K562 (cell line): ENCODE data around the gene CNKSR1. TPM values are rescaled to one million over a fixed set of nuclear protein-coding genes. Genes with fewer than 3 reads are reported as not detected.

ENCODE experiments used
- AFF4 ChIP-seq: sonication (generic); formaldehyde crosslinking; IDR thresholded peaks from 2 replicates; pipeline ENCODE4 v1.8.0; 2023; ENCODE audit warnings: mild to moderate bottlenecking, missing genetic modification reagents
- ARID4B ChIP-seq: sonication (generic); formaldehyde crosslinking; IDR thresholded peaks from 2 replicates; pipeline ENCODE4 v1.8.0; 2022; ENCODE audit warnings: mild to moderate bottlenecking, missing genetic modification reagents
- CREB1 ChIP-seq, 2 experiments: sonication (generic) in 1 of 2; formaldehyde crosslinking in 1 of 2; IDR thresholded peaks; 2 replicates each; pipeline versions ENCODE4 v1.6.1 to v1.8.0; 2012 to 2022; ENCODE audit warnings: inconsistent platforms in 1 of 2, mild to moderate bottlenecking in 1 of 2, missing genetic modification reagents in 1 of 2, moderate library complexity in 1 of 2
- ELK1 ChIP-seq: sonication (generic); formaldehyde crosslinking; IDR thresholded peaks from 2 replicates; pipeline ENCODE4 v1.8.1; 2022; ENCODE audit warnings: missing genetic modification reagents
- GATAD2A ChIP-seq: fragments of 450-650 bp; IDR thresholded peaks from 2 replicates; pipeline ENCODE4 v1.6.1; 2017
- JUN ChIP-seq, 2 experiments: sonication (generic) in 1 of 2; formaldehyde crosslinking in 1 of 2; IDR thresholded peaks; 2 replicates each; pipeline versions ENCODE4 v1.6.1 to v1.8.0; 2012 to 2022; ENCODE audit warnings: borderline replicate concordance in 2 of 2, mild to moderate bottlenecking in 2 of 2, improper control_type of control experiment in 1 of 2, low read depth in 1 of 2, low read length in 1 of 2, missing genetic modification reagents in 1 of 2
- MEF2A ChIP-seq: IDR thresholded peaks from 2 replicates; pipeline ENCODE4 v1.6.1; 2011; ENCODE audit warnings: low read depth, mild to moderate bottlenecking, low read length, moderate library complexity; ENCODE audit not compliant: control insufficient read depth
- PTRF ChIP-seq: fragments of 450-650 bp; IDR thresholded peaks from 2 replicates; pipeline ENCODE4 v1.6.1; 2016; ENCODE audit warnings: mild to moderate bottlenecking, missing genetic modification characterization, missing compliant biosample characterization
- SP2 ChIP-seq: IDR thresholded peaks from 2 replicates; pipeline ENCODE4 v1.6.1; 2011; ENCODE audit warnings: mild to moderate bottlenecking, low read depth, low read length, moderate library complexity; ENCODE audit not compliant: poor library complexity, severe bottlenecking; ENCODE audit errors: extremely low read depth
- STAT5A ChIP-seq: IDR thresholded peaks from 2 replicates; pipeline ENCODE4 v1.6.1; 2012; ENCODE audit warnings: low read length, inconsistent platforms, borderline replicate concordance
- TCFL5 ChIP-seq: fragments of 250-450 bp; sonication (Bioruptor Pico); conservative IDR thresholded peaks from 2 replicates; pipeline ENCODE4 v1.6.1; 2021; ENCODE audit warnings: mild to moderate bottlenecking, moderate library complexity, matching md5 sums
- ZBTB9 ChIP-seq: fragments of 450-650 bp; formaldehyde crosslinking; IDR thresholded peaks from 2 replicates; pipeline ENCODE4 v1.4.0; 2020; ENCODE audit warnings: mild to moderate bottlenecking, moderate library complexity
- ZNF184 ChIP-seq: sonication (generic); formaldehyde crosslinking; IDR thresholded peaks from 2 replicates; pipeline ENCODE4 v1.5.0; 2020; ENCODE audit warnings: missing genetic modification reagents
- ZNF75A ChIP-seq: fragments of 450-650 bp; formaldehyde crosslinking; IDR thresholded peaks from 2 replicates; pipeline ENCODE4 v1.4.0; 2020; ENCODE audit warnings: mild to moderate bottlenecking
- ZSCAN32 ChIP-seq: fragments of 450-650 bp; formaldehyde crosslinking; IDR thresholded peaks from 2 replicates; pipeline ENCODE4 v1.4.0; 2020; ENCODE audit warnings: mild to moderate bottlenecking, moderate library complexity
- polyA plus RNA-seq, 8 experiments: library from polyadenylated mRNA; depleted of rRNA in 4 of 8; stranded (reverse) in 5 of 8; unstranded in 3 of 8; fragments of >200 nt; fragmentation: Nextera tagmentation in 2 of 8; fragmentation: Illumina TruSeq in 1 of 8; extraction: Ambion mirVana in 2 of 8; extraction: Trizol in 1 of 8; gene quantifications; 2 replicates each; pipeline versions ENCODE4 v1.2.1 to v1.2.3, GENCODE V29; 2011 to 2014; ENCODE audit warnings: inconsistent platforms in 1 of 8, missing spikeins in 1 of 8
- total RNA-seq, 7 experiments: library from RNA; depleted of rRNA in 6 of 7; stranded (reverse); fragments of >200 nt in 6 of 7; fragmentation: Illumina TruSeq in 2 of 7; extraction: Trizol in 2 of 7; gene quantifications; 2 replicates each; pipeline versions ENCODE4 v1.2.1 to v1.2.3, GENCODE V29; 2011 to 2021; ENCODE audit warnings: low replicate concordance in 1 of 7

The CNKSR1 gene
- total and polyA plus RNA-seq, 9 of the 15 experiments (the other 6 are each of a cell fraction or from before 2014, with no cell fraction given), result 0.03 to 2.8 (median 1.1) TPM

GRCh38 chr1:26169669-26170471 lies 7.4 kb upstream of the CNKSR1 start, which contains the start of gene ZNF593 (continued):
- TF ChIP-seq MEF2A (no peak), SP2 (no peak), ZSCAN32 (CRISPR knock-in tag) (no peak), ZBTB9 (CRISPR knock-in tag) (peak; percentile 89; the same call in 1 of the 2 replicates), ZNF75A (0 out of 2 replicates have a peak, but pooled peaks have one; percentile 52), GATAD2A (peak; percentile 96), AFF4 (CRISPR knock-in tag) (peak; percentile 95), STAT5A (no peak), ZNF184 (CRISPR knock-in tag) (no peak), ELK1 (CRISPR knock-in tag) (no peak), JUN (IDR thresholded peaks at IDR 0.05; ENCODE audit: borderline replicate concordance, low read depth, low read length) (peak; percentile 100), JUN (CRISPR knock-in tag; IDR thresholded peaks at IDR 0.05; ENCODE audit: borderline replicate concordance) (peak; percentile 98), PTRF (tag) (no peak), TCFL5 (no peak), CREB1 (IDR thresholded peaks at IDR 0.05) (peak; percentile 99), CREB1 (CRISPR knock-in tag; IDR thresholded peaks at IDR 0.05) (peak; percentile 100), ARID4B (CRISPR knock-in tag) (peak; percentile 100)
